Fibroblast of the conjunctiva (primary cell): ENCODE measurements around the gene KCNIP1.

Experiments used
- DNase-seq: peaks from one replicate; pipeline ENCODE4 v3.0.0-alpha.2; 2010; ENCODE audit warnings: low read depth

The KCNIP1 gene

DNA sequence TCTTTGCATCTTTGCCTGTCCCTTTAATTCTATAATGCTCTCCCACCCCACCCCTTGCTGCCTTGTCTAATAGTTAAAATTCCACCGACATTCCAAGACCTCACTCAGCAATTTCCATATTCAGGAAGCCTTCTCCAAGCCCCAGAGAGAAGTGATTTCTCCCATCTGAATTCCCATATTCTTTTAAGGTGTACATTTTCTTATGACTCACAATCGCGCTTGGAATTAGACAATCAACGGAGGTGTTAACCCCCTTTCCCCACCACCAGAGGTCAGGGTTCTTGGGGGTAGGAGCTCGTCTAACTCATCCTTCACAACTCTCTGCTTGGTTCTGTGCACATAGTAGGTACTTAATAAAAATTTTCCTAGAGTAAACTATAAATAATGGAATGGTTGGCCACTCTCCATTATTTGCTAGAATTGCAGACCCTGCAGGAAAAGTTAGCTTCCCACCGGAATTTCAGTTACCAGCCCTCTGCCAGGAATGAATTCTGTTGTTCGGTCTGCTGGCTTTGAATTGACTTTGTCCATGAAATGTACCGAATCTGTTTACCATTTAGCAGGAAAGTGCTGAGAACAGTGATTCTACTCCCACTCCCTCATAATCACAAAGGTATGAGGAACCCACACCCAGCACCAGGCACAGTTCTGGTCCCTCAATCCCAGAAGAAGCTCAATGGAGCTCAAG, 5.0 kb downstream of the KCNIP1 start:
- DNase-seq, result no peak

DNA sequence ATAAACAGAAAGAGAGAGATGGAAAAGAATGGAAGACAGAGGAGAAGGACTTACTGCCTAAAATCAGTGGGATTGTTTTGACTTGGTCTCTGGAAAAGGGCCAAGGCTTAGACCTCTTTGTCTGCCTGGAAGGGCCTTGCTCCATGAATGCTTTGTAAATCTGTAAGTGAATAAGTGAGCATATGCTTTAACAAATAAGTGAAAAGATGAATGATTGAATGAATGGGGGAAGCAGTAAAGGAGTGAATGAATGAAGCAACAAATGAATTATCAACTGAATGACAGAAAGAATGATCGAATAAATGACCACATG, 5.5 kb downstream of the KCNIP1 start:
- no peak for DNase-seq

DNA sequence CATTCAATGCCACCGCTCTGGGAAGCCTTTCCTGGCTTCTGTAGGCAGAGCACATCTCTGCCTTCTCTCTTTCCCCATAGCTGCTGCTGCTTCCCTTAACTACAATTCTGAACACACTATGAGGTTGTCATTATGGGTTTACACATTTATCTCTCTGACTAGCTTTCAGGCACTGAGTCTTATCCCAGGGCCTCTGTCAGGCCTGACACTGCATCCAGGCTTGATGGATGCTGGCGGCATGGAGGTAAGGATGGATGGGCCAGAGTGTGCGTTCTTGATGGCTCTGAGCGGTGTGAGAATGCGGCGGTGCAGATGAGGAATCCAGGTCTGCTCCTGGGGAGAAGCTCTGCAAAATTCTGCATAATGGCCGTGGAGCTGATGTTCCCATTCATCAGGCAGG, 6.3 kb downstream of the KCNIP1 start:
- no peak for DNase-seq

DNA sequence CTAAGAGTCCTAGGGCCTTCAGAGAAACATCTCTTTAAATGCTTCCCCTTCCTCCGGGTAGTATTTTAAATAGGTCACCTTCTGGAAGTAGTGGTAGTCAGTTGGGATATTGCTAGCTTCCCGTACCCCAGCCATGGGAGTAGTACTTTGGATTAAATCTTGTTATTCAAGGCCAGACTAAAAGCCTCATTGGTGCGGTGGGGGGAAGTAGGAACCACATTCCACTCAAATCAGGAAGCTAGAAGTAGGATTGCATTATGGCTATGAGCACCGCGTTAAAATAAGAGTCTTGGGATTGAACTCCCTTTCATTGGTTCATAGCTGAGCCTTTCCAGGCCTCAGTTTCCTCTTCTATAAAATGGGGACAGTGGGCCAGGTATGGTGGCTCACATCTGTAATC, 6.7 kb downstream of the KCNIP1 start:
- no peak for DNase-seq

- no peak for DNase-seq
These were observed 7.9 kb downstream of the KCNIP1 start for GRCh38 chr5:170511551-170512258.

DNA sequence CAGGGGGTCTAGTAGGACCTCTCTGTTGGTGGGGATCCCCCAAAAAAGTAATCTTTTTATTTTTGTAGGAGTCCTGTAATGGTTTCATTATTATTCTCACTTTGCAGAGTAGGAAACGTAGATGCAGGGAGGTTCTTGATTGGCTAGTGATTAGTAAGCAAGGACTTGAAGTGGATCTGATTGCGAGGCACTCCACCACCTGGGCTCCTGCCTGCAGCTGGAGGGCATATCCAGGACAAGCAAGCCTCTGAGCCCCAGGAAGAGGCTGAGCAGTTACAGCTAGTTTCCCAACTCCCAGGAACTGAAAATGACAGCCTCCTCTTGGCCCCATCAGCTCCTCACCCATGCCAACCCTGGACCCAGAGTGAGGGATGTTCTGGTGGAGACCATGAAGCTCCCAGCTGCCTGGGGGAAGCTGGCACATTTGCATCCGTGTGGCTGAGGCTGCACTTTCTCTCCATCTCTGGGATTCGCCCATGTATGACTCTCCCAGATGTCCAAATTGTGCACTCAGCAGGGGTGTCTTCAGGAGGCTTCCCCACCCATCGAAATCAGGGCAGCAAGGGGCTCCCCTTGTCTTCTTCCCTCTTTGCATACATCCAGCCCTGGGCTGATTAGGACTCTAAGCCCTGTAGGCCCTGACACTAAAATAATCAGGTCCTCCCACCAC, 10.2 kb downstream of the KCNIP1 start:
- DNase-seq, result no peak

DNA sequence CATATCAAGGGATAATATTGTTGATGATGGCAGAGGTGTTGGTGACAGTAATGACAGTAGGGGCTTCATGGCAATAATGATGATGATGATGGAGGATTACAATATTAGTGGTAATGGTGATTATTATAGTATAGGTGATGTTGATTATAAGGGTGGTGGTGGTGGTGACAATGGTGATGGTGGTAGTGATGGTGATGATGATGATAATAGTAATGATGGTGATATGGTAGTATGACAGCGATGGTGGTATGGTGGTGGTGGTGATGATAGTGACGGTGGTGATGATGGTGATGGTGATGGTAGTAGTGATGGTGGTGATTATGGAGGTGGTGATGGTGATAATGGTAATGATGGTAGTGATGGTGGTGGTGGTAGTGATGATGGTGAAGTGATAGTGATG, 13.6 kb downstream of the KCNIP1 start:
- DNase-seq, result no peak

DNA sequence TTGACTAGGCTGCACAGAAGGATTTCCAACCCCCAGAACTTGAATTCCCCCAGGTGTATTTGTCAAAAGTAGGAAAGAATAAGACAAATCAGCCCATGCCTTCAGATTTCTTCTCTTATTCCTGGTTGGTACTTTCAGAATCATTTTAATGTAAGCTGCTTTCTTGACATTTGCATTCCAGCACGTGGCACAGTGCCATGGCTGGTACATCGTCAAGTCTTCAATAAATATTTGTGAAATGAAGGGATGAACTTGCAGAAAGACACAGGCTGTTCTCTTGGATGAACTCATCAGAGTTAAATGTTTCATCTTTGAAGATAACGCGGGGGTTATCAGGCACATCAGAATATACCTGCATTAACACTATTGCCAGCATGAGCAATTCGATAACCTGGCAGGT, 14.5 kb downstream of the KCNIP1 start:
- no peak for DNase-seq

DNA sequence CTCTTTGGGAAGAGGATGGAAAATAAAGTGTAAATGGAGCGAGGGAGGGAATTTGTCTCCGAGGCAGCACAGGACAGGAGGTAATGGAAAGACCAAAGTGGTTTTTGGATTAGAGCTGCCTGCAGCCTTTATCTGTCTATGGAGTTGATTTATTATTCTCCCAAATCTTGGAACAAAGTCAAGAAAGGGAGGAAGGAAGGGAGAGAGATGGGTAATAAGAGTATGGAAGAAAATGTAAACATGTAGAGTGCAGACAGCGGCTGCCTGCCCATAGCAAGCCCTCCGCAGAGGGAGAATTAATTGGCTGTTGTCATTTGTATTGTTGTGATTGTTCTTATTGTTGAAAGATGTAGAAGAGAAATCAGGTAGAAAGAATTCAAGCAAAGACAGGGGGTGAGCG, 15.7 kb downstream of the KCNIP1 start:
- no peak for DNase-seq

GRCh38 chr5:170520372-170520771, 16.6 kb downstream of the KCNIP1 start:
- DNase-seq, result no peak

DNA sequence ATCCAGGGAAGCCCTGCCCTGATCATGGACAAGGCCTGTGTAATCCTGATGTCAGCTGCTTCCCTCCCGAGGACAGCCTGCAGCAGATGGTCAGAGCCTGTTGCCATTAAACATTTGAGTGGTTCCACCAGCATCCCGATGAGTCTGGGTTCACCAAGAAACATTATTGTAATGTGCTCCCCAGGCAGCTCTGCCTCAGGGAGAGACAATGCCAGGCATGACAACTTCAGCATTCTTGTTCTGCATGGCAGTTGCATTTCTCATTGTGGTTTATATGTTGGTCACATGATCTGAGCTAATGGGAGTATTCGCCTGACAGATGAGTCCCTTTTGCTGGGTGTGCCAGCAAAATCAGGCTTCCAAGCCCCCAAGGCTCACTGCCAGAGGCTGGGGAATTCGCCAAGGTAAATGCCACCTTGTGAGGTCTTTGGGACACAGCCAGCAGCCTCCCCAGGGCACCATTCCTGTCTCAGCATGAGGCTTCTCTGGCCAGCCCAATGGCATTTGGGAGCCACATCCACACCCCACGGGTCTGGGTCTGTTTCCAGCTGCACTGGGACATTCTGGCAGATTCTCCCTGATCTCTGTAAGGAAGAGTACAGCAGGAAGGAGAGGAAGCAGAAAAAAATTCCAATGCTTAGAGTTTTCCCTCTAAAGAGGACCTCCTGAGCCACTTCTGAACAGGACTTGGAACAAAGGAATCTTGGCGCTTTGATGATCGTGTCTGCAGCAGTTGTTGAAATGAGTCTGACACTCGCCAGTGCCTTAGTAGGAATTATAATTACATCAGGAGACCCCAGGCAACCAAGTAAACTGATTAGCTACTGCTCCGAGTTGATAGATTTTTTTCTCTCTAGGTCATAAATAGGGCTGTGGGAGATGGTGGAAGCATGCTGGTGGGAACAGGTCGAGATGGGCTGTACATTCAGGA, 18.7 kb downstream of the KCNIP1 start:
- peak; percentile 10 for DNase-seq

GRCh38 chr5:170523142-170523551, 19.3 kb downstream of the KCNIP1 start:
- no peak for DNase-seq

- DNase-seq, result no peak
These were observed 20.0 kb downstream of the KCNIP1 start for GRCh38 chr5:170523830-170524229.

DNA sequence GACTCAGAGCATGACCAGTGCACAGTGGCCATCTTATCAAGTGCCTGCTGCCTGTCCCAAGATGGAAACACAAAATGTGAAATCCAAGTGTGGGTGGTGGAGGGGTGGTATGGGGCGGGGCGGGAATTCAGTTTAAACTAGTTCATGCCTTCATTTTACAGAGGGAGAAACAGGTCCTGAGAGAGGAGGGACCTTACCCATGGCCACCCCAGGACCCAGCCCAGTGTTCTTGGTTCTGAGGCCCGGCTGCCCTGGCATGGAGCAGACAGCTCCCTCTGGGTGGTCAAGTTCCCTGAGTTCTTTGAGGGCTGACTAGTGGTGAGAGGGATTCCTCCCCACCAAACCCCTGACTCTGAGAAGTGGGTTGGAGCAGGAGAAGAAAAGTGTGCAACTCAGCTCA, 20.8 kb downstream of the KCNIP1 start:
- DNase-seq, result no peak

DNA sequence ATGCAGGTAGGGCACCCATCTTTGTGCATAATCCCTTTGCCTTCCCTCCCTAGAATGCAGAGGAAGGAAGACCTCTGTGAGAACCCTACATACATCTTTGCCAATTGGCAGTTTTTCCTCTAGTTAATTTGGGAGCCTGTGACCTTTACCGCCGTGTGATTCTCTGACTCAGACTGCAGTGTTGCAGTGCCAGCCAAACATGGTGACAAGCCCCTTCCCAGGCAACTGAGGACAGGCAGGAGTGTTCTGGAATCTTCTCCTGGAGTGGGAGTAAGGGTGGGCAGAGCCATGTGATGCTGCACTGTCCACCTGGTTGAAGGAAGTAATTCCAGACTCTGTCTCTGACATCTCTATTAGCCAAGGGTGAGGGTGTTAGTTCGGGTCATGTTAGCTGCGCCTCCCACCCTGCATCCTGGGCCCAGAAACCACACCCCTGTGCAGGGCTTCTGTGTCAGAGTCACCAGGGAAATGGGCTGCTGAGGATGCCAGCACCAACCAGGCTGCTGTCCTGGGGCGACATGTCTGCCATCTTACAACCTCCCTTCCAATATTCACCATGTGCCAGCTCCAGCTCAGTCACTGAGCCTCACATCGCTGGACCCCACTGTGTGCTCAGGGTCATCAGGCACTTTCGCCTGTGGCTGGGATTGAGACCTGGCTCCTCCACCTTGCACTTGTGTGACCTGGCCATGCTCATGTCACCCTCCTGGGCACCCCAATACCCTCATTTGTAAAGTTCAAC, 21.8 kb downstream of the KCNIP1 start:
- DNase-seq, result no peak

DNA sequence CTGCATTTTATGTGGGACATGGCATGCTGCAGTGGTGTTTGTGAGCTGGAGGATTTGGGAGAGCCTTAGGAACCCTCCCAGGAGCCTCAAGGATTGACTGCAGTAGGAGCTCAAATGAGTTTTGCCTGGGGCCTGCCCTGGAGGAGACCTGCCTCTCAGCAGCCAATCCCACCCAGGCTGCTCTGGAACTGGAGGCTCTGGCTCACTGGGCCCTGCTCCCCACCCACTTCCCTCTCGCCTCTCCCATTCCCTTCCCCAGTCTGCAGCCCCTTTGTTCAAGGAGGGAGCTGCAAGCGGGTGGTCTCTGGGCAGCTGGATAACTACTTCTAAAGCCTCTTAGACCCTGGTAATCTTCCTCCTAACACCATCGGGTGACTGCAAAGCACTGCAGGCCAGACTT, 24.2 kb downstream of the KCNIP1 start:
- no peak for DNase-seq

DNA sequence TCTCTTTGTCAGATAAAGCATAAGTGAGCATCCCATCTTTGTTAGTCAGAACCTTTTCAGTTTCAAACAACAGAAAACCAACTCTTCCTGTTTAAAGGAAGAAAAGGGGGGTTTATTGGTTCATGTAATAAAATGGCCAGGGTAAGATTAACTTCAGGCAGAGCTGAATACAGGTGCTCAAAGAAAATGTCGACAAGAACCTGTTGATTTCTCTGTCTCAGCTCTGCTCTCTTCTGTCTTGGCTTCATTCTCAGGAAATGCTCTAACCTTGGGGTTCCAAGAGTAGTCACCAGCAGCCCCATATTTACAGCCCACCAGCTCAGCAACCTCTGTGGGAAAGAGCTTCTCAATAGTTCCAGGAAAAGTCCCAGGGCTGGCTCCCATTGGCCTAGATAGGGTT, 25.2 kb downstream of the KCNIP1 start:
- DNase-seq, result no peak

GRCh38 chr5:170532935-170533334, 29.1 kb downstream of the KCNIP1 start:
- no peak for DNase-seq

DNA sequence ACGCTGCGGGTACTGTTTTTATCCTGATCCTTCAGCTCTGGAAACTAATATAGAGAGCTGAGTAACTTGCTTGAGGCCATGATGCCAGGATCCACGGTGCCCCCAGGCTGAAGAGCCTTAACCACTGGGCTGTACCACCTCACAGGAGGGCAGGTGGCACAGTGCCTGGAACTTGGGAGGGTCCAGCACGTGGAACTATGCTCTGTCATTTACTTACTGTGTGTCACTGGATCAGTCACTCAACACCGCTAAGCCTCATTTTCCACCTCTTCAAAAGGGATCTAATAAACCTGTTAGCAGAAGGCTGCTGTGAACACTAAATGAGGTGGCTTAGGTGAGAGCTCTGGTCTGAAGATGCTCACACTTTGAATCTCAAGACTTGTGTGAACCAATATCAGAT, 29.6 kb downstream of the KCNIP1 start:
- no peak for DNase-seq

- DNase-seq, result no peak
These were observed 30.4 kb downstream of the KCNIP1 start for GRCh38 chr5:170534177-170534576.

- no peak for DNase-seq
These were observed 31.1 kb downstream of the KCNIP1 start for GRCh38 chr5:170534941-170535340.

DNA sequence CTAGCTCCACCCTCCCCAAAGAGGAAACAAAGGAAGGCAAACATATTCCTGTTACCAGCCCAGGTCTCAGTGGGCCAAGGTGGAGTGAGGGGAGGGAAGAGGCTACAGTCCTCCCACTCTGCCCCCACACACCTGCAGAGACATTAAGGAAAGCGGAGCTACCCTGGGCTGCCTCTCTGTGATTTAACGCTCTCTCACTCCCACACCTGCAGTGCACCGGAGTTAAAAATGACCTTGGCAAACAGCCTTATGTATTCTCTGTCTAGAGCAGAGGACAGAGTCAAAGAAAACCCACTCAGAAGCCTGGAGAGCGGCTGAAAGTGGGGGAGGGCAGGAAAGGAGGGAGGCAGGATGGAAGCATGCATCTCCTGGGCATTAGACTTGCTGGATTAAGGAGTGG, 32.7 kb downstream of the KCNIP1 start:
- no peak for DNase-seq
